K562 (cell line): ENCODE results near the gene ZNF569. TPM values are rescaled to one million over a fixed set of nuclear protein-coding genes. Genes with fewer than 3 reads are reported as not detected.

ENCODE experiments used
- ARNT ChIP-seq, 2 experiments: fragments of 450-650 bp; IDR thresholded peaks; 2 replicates each; pipeline ENCODE4 v1.6.1; 2016; ENCODE audit warnings: mild to moderate bottlenecking in 1 of 2
- CBX1 ChIP-seq: sonication (generic); IDR thresholded peaks from 2 replicates; pipeline ENCODE4 v1.6.1; 2016; ENCODE audit warnings: antibody characterized with exemption, low read depth, mild to moderate bottlenecking
- CHD1 ChIP-seq: fragments of 200-600 bp; sonication (generic); IDR thresholded peaks from one replicate; pipeline ENCODE4 v1.6.1; 2012; ENCODE audit warnings: mild to moderate bottlenecking, moderate library complexity, low read length, inconsistent platforms
- E2F5 ChIP-seq: sonication (generic); formaldehyde crosslinking; IDR thresholded peaks from 2 replicates; pipeline ENCODE4 v1.8.0; 2022; ENCODE audit warnings: mild to moderate bottlenecking, missing genetic modification reagents
- ELF1 ChIP-seq: fragments of 200-800 bp; sonication (Bioruptor generic); IDR thresholded peaks from 2 replicates; pipeline ENCODE4 v1.6.1; 2016; ENCODE audit warnings: missing genetic modification characterization, missing compliant biosample characterization
- EP300 ChIP-seq: IDR thresholded peaks from 2 replicates; pipeline ENCODE4 v1.6.1; 2012; ENCODE audit warnings: low read length, improper control_type of control experiment
- ETV1 ChIP-seq: fragments of 450-650 bp; conservative IDR thresholded peaks from 2 replicates; pipeline ENCODE4 v1.6.1; 2016; ENCODE audit warnings: missing genetic modification characterization, control low read depth, low read depth, missing compliant biosample characterization
- HNRNPLL ChIP-seq: fragments of 200-400 bp; formaldehyde crosslinking; IDR thresholded peaks from 2 replicates; pipeline ENCODE4 v1.6.1; 2017; ENCODE audit warnings: low read length, low read depth, mild to moderate bottlenecking; ENCODE audit not compliant: poor library complexity, severe bottlenecking
- MAFG ChIP-seq: fragments of 450-650 bp; conservative IDR thresholded peaks from 2 replicates; pipeline ENCODE4 v1.6.1; 2016; ENCODE audit warnings: missing genetic modification characterization, missing compliant biosample characterization
- MCM2 ChIP-seq: fragments of 450-650 bp; IDR thresholded peaks from 2 replicates; pipeline ENCODE4 v1.6.1; 2017; ENCODE audit warnings: low read depth, mild to moderate bottlenecking
- NFRKB ChIP-seq: fragments of 450-650 bp; IDR thresholded peaks from 2 replicates; pipeline ENCODE4 v1.6.1; 2016; ENCODE audit warnings: low read depth
- NONO ChIP-seq, 2 experiments: fragments of 200-400 bp in 1 of 2; fragments of 450-650 bp in 1 of 2; formaldehyde crosslinking in 1 of 2; IDR thresholded peaks; 2 replicates each; pipeline ENCODE4 v1.6.1; 2017; ENCODE audit warnings: low read depth in 2 of 2, mild to moderate bottlenecking in 2 of 2, moderate library complexity in 2 of 2, low read length in 1 of 2
- RBM39 ChIP-seq: fragments of 200-400 bp; formaldehyde crosslinking; optimal IDR thresholded peaks from 2 replicates; pipeline ENCODE3; 2018; ENCODE audit warnings: low read depth, low read length
- TFE3 ChIP-seq: fragments of 450-650 bp; formaldehyde crosslinking; IDR thresholded peaks from 2 replicates; pipeline ENCODE4 v1.4.0; 2020; ENCODE audit warnings: mild to moderate bottlenecking, mixed read lengths
- YBX1 ChIP-seq: fragments of 450-650 bp; IDR thresholded peaks from 2 replicates; pipeline ENCODE4 v1.7.1; 2016; ENCODE audit warnings: mild to moderate bottlenecking
- ZBTB12 ChIP-seq: fragments of 250-450 bp; sonication (Bioruptor Pico); IDR thresholded peaks from 2 replicates; pipeline ENCODE4 v1.4.0; 2020
- ZFX ChIP-seq: sonication (generic); formaldehyde crosslinking; IDR thresholded peaks from 2 replicates; pipeline ENCODE4 v1.8.0; 2022; ENCODE audit warnings: mild to moderate bottlenecking, missing genetic modification reagents, moderate library complexity
- ZNF586 ChIP-seq: fragments of 450-650 bp; formaldehyde crosslinking; conservative IDR thresholded peaks from 2 replicates; pipeline ENCODE4 v1.4.0; 2020; ENCODE audit warnings: mild to moderate bottlenecking, moderate library complexity
- ZNF639 ChIP-seq, 2 experiments: fragments of 200-800 bp in 1 of 2; sonication (Bioruptor generic) in 1 of 2; sonication (generic) in 1 of 2; formaldehyde crosslinking in 1 of 2; IDR thresholded peaks in 1 of 2; conservative IDR thresholded peaks in 1 of 2; 2 replicates each; pipeline versions ENCODE4 v1.5.0 to v1.6.1; 2016 to 2020; ENCODE audit warnings: missing compliant biosample characterization in 1 of 2, missing genetic modification characterization in 1 of 2, missing genetic modification reagents in 1 of 2
- ZNF77 ChIP-seq: fragments of 250-450 bp; sonication (Bioruptor Pico); IDR thresholded peaks from 2 replicates; pipeline ENCODE4 v1.5.0; 2020
- ZNF79 ChIP-seq: fragments of 250-450 bp; sonication (Bioruptor Pico); IDR thresholded peaks from 2 replicates; pipeline ENCODE4 v1.4.0; 2020; ENCODE audit warnings: low read depth, mild to moderate bottlenecking, moderate library complexity
- ZZZ3 ChIP-seq: fragments of 450-650 bp; IDR thresholded peaks from 2 replicates; pipeline ENCODE4 v1.6.1; 2016; ENCODE audit warnings: antibody characterized with exemption, mild to moderate bottlenecking, moderate library complexity
- polyA plus RNA-seq, 8 experiments: library from polyadenylated mRNA; depleted of rRNA in 4 of 8; stranded (reverse) in 5 of 8; unstranded in 3 of 8; fragments of >200 nt; fragmentation: Nextera tagmentation in 2 of 8; fragmentation: Illumina TruSeq in 1 of 8; extraction: Ambion mirVana in 2 of 8; extraction: Trizol in 1 of 8; gene quantifications; 2 replicates each; pipeline versions ENCODE4 v1.2.1 to v1.2.3, GENCODE V29; 2011 to 2014; ENCODE audit warnings: inconsistent platforms in 1 of 8, missing spikeins in 1 of 8
- total RNA-seq, 7 experiments: library from RNA; depleted of rRNA in 6 of 7; stranded (reverse); fragments of >200 nt in 6 of 7; fragmentation: Illumina TruSeq in 2 of 7; extraction: Trizol in 2 of 7; gene quantifications; 2 replicates each; pipeline versions ENCODE4 v1.2.1 to v1.2.3, GENCODE V29; 2011 to 2021; ENCODE audit warnings: low replicate concordance in 1 of 7
- TF ChIP-seq, protein P1 (sequence below): sonication (generic); formaldehyde crosslinking; IDR thresholded peaks from 2 replicates; pipeline ENCODE4 v1.8.0; 2022; ENCODE audit warnings: missing genetic modification reagents, mild to moderate bottlenecking, moderate library complexity, borderline replicate concordance

ZNF569 gene
- total and polyA plus RNA-seq, 9 of the 15 experiments (the other 6 are each of a cell fraction or from before 2014, with no cell fraction given) = 2.1 to 5.7 (median 4.5) TPM

DNA sequence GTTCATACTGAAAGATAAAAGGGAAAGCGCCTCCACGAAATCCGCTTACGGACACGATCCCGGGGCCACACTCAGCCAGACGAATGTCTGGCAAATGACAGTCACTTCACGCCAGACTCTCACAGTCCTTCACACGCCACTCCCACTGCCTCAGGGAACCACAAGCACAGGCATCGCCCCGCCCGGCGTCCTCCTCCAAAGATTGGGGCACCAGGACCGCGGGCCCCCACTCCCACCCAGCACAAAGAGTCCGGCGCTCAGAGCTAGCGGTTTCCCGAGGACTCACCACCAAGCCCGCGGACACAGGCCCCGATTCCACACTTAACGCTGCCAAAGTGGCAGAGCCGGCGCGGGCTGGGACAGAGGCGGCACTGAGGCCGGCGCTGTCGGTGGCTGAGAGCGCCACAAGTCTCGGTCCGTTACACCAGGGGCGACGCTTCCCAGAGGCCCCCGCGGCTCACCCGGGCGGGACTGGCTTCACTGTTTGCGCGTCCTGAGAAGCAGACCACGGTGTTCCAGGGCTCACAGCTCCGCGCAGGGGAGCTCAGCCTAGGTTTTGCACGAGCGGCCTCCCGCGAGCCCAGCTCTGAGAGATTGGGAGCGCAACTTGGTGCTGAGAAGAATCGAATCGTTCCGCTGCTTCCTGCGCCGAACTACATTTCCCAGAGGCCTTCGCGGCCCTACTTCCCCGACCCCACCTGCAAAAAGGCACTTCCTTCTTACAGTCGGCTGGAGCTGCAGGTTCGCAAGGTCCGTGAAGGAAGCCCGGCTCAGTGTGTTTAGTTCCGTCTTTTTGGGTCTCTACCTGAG is at the start of gene ZNF569 (continued):
- no peak for TF ChIP-seq TFE3
- TF ChIP-seq ELF1 (tag) = peak; percentile 83
- TF ChIP-seq RBM39 = no peak
- no peak for TF ChIP-seq EP300
- no peak for TF ChIP-seq ZNF639 (CRISPR knock-in tag; conservative IDR thresholded peaks at IDR 0.05 in 1 of 2, IDR thresholded peaks at IDR 0.05 in 1 of 2)
- TF ChIP-seq NFRKB = no peak
- TF ChIP-seq YBX1 = no peak
- 0 out of 4 replicates have a peak, but pooled peaks of 1 of the 2 experiments have one; percentile 42 for TF ChIP-seq NONO (IDR thresholded peaks at IDR 0.05; ENCODE audit: low read depth in 2 of 2, low read length in 1 of 2)
- peak; percentile 84 for TF ChIP-seq CBX1
- 0 out of 2 replicates have a peak, but pooled peaks have one; percentile 35 for TF ChIP-seq ZFX (CRISPR knock-in tag)
- TF ChIP-seq ZNF79 (CRISPR knock-in tag) = no peak
- TF ChIP-seq ARNT (IDR thresholded peaks at IDR 0.05) = no peak
- no peak for TF ChIP-seq MAFG
- TF ChIP-seq, protein P1, sequence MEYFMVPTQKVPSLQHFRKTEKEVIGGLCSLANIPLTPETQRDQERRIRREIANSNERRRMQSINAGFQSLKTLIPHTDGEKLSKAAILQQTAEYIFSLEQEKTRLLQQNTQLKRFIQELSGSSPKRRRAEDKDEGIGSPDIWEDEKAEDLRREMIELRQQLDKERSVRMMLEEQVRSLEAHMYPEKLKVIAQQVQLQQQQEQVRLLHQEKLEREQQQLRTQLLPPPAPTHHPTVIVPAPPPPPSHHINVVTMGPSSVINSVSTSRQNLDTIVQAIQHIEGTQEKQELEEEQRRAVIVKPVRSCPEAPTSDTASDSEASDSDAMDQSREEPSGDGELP = no peak; the same call in 1 of the 2 replicates
- TF ChIP-seq HNRNPLL = no peak
- TF ChIP-seq ZBTB12 (CRISPR knock-in tag) = no peak
- TF ChIP-seq E2F5 (CRISPR knock-in tag) = no peak
- no peak for TF ChIP-seq ZZZ3
- TF ChIP-seq ZNF77 (CRISPR knock-in tag) = no peak
- TF ChIP-seq MCM2 = no peak
- no peak for TF ChIP-seq CHD1
- no peak for TF ChIP-seq ZNF586 (CRISPR knock-in tag)
- no peak; the same call in 1 of the 2 replicates for TF ChIP-seq ETV1
